WI38 (cell line): ENCODE data around the gene MAT2B.

Experiments
- H3K4me3 ChIP-seq: 2 replicates; pipeline ENCODE4 v1.5.1; 2011; ENCODE audit warnings: low read depth, mild to moderate bottlenecking, control low read depth, low read length
- TF ChIP-seq, protein P1 (sequence below): IDR thresholded peaks from 2 replicates; pipeline ENCODE4 v1.5.1; 2012; ENCODE audit warnings: low read depth, mild to moderate bottlenecking, control low read depth, low read length

Gene MAT2B

DNA sequence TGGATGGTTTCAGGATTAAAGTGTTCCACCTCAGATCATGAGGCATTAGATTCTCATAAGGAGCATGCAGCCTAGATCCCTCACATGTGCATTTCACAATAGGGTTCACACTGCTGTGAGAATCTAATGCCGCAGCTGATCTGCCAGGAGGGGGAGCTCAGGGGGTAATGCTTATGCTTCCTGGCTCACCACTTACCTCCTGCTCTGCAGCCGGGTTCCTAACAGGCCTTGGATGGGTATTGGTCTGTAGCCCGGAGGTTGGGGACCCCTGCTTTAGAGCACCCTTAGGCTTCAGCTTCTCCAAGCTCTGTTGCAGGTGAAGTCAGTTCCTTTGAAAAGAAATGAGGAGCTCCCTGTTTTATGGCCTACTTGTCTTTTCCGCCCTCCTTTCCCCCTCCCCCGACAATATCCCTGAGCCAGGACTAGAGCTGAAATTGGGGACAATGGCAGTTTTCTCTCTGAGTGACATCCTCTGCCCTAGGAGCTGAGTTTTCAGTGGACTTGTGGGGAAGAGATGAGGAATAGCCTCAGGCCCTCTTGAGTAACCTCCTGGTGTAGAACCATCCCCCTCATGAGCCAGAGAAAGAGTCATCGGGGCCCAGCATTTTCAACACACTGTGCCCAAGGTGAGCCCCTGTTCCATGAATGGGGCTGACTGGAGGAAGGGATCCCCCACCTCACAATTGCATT, 16.2 kb upstream of the MAT2B start:
- TF ChIP-seq, protein P1, sequence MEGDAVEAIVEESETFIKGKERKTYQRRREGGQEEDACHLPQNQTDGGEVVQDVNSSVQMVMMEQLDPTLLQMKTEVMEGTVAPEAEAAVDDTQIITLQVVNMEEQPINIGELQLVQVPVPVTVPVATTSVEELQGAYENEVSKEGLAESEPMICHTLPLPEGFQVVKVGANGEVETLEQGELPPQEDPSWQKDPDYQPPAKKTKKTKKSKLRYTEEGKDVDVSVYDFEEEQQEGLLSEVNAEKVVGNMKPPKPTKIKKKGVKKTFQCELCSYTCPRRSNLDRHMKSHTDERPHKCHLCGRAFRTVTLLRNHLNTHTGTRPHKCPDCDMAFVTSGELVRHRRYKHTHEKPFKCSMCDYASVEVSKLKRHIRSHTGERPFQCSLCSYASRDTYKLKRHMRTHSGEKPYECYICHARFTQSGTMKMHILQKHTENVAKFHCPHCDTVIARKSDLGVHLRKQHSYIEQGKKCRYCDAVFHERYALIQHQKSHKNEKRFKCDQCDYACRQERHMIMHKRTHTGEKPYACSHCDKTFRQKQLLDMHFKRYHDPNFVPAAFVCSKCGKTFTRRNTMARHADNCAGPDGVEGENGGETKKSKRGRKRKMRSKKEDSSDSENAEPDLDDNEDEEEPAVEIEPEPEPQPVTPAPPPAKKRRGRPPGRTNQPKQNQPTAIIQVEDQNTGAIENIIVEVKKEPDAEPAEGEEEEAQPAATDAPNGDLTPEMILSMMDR = peak; percentile 19; the same call in 1 of the 2 replicates
- H3K4me3 ChIP-seq = no peak overlapping the region

DNA sequence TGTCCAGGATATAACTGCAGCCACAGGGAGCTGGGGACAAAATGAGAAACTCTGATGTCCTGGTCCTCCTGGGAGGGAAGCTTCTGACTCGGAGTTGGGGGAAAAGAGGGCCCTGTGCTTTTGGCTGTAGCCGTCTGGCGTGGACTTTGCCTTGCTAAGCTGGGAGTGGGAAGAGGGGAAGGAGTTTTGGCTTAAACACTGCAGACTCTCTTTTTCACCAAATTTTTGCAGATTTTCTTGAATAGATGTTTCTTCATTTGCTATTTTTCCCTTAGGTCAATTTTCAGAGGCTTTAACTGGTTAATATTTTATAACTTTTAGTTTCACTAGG, 15.7 kb upstream of the MAT2B start:
- no peak overlapping the region for H3K4me3 ChIP-seq

DNA sequence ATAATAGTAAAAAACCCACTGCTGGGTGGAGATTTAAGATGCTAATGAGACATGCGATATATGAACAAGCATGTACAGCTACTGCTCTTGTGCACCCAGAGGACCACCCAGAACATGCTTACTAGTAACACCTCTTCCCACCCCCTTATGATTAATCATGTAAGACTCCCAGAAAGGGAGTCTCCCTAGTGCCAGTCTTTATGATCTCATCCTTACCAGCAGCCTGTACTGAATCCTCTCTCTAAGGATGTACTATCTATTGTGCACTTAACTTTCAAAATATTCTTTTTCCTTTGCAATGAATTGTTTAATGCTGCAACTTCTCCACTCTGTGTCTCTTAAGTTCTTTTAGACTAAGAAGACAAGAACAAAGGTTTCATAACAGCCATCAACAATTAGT, 9.1 kb upstream of the MAT2B start:
- TF ChIP-seq, protein P1 = no peak
- no peak overlapping the region for H3K4me3 ChIP-seq

More for the DNA sequence above, 15.7 kb upstream of the MAT2B start:
- TF ChIP-seq, protein P1 = no peak

DNA sequence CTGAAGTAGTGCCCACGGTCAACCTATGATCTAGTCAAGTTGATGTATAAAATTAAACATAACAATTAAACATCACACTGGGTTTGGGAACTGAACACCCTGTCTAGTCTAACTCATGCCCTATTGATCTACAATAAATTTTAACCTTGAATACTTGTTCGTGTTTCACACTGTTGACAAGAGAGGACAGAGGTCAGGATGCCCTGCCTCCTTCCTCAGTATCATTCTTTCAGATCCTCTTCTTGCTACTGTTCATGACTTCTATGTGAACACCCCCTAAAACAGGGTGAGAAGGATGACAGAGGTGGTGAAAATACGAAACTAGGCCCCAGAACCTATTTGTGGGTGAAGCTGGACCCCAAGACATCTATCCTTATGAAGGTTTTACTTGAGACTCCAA, 8.1 kb upstream of the MAT2B start:
- TF ChIP-seq, protein P1 = no peak

DNA sequence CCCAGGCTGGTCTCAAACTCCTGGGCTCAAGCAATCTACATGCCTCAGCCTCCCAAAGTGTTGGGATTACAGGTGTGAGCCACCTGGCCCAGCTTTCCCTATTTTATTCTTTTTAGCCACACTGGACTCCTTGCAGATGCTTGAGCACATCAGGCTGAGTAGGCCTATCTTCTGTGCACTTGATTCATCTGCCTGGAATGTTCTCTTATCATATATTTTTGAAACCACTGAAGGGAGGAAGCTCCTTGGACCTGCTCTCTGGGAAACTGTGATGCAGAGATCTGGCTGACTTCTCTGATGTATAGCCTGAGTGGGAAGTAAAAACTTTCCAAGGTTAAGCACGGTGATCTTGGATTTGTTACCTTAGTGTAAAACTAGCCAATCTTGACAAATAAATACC, 6.5 kb upstream of the MAT2B start:
- TF ChIP-seq, protein P1 = no peak
- H3K4me3 ChIP-seq = no peak overlapping the region

More for the DNA sequence above, 8.1 kb upstream of the MAT2B start:
- no peak overlapping the region for H3K4me3 ChIP-seq

DNA sequence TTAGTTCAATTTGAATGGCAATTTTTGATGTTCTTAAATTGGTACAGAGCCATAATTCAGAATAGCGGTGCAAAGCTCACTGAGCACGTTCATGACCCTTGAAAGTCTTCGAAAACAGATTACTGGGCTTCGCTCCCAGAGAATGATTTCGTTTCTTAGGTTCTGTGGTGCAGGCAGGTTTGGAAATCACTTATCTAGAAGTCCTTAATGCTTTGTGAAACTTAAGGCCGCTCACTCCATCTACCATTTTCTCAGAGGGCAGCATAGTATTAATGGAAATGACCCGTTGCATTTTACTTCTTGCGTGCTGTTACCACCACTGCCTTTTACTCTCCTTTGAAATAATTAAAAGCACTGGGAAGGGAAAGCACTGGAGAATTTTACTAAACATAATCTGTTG, 2.9 kb upstream of the MAT2B start:
- peak overlapping the region; percentile 79 for H3K4me3 ChIP-seq
- TF ChIP-seq, protein P1 = no peak

DNA sequence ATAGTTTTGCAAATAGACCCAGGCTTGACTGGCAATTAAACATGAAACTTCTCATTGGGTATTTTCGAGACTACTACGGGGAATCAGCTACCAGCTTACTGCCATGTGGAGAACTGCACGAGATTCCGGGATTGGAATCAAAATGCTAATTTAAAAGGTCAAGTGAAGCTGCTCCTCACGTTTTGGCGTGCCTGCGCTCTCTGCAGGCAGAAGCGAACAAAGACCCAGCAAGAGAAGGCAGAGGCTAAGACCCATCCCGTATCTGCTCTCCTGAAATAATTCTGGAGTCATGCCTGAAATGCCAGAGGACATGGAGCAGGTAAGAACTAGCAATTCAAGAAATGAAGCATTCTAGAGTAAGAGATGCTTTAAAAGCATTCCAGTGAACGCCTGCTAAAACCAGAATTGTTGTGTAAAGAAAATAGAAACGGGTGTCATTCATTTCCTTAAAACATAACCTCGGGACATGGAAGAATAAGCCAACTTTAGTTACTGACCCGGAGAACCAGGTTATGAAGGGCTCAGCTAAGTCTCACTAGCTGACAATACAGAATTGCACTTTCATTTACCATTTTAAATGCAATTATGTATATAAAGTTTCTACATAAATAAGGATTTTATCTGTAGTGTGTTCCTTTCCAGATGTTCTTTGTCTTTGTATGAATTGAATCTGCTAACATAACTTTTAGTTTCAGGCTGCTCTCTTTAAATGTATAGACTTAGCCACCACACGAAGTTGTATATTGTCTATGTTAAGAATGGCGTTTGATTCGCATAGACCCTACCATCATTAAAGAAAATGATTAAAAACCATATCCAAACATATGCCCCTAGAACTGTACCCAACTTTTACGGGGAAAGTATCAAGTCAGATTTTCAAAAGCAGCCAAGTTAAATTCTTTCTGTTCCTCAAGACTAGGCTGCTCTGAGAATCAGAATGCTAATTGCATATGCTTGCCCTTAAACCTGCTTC, 2.0 kb upstream of the MAT2B start:
- peak overlapping the region; percentile 79 for H3K4me3 ChIP-seq
- TF ChIP-seq, protein P1 = peak; percentile 27
